IMR-90 (cell line): Measurements from ENCODE around the gene SH3RF3. TPM values are rescaled to one million over a fixed set of nuclear protein-coding genes. Genes with fewer than 3 reads are reported as not detected.
A peak's percentile ranks its signal among the peaks of the same experiment; 100 is the strongest.

ENCODE experiments used
- ATAC-seq: fragments of 200-7000 bp; cut with Tn5 transposase; 2 replicates; pipeline ENCODE4 v1.9.1; 2020; ENCODE audit warnings: low read depth, mild to moderate bottlenecking, moderate library complexity
- BruUV-seq: library from RNA; stranded (reverse); fragments of 400-500 nt; replicated peaks from 2 replicates; lab custom pipeline; 2021; lab: Mats Ljungman, UMichigan
- CTCF ChIA-PET: fragments of 300-600 bp; formaldehyde crosslinking; extraction: SDS; loops from one replicate; lab custom pipeline; 2021; ENCODE audit warnings: antibody characterized with exemption; lab: Yijun Ruan, JAX
- POLR2A ChIA-PET: fragments of 300-600 bp; sonication (Branson Sonifier 250); formaldehyde crosslinking; loops from one replicate; lab custom pipeline; 2022; ENCODE audit warnings: antibody characterized with exemption; ENCODE audit not compliant: unreplicated experiment; lab: Charles Lee
- DNase-seq: peaks from one replicate; pipeline ENCODE4 v3.0.0; 2013
- H2AFZ ChIP-seq: replicated peaks from 2 replicates; pipeline ENCODE3; 2013; ENCODE audit warnings: low read length, mild to moderate bottlenecking; ENCODE audit not compliant: poor library complexity
- H2AK5ac ChIP-seq: 2 replicates; pipeline ENCODE4 v1.6.1; 2013; ENCODE audit warnings: low read depth, low read length, inconsistent platforms
- H2AK9ac ChIP-seq: replicated peaks from 2 replicates; pipeline ENCODE3; 2013; ENCODE audit warnings: mild to moderate bottlenecking, low read depth, low read length, moderate library complexity; ENCODE audit not compliant: poor library complexity
- H2BK120ac ChIP-seq: 2 replicates; pipeline ENCODE4 v1.6.1; 2013; ENCODE audit warnings: low read depth, low read length, inconsistent platforms
- H2BK15ac ChIP-seq: 3 replicates; pipeline ENCODE4 v1.6.1; 2013; ENCODE audit warnings: low read depth, low read length, inconsistent platforms
- H2BK20ac ChIP-seq: 2 replicates; pipeline ENCODE4 v1.6.1; 2013; ENCODE audit warnings: low read depth, mild to moderate bottlenecking, inconsistent platforms, low read length, moderate library complexity
- H2BK5ac ChIP-seq: 2 replicates; pipeline ENCODE4 v1.6.1; 2013; ENCODE audit warnings: mild to moderate bottlenecking, low read depth, low read length, inconsistent platforms; ENCODE audit not compliant: poor library complexity, severe bottlenecking
- H3K14ac ChIP-seq: replicated peaks from 2 replicates; pipeline ENCODE4 v1.6.1; 2013; ENCODE audit warnings: low read depth, low read length, inconsistent platforms
- H3K18ac ChIP-seq: 2 replicates; pipeline ENCODE4 v1.6.1; 2013; ENCODE audit warnings: low read depth, low read length, control low read depth
- H3K23ac ChIP-seq: 2 replicates; pipeline ENCODE4 v1.6.1; 2013; ENCODE audit warnings: low read depth, low read length, inconsistent platforms
- H3K27ac ChIP-seq: 2 replicates; pipeline ENCODE4 v1.5.1; 2013; ENCODE audit warnings: mild to moderate bottlenecking, control low read depth, low read length; ENCODE audit not compliant: insufficient read depth
- H3K27me3 ChIP-seq: 2 replicates; pipeline ENCODE4 v1.6.1; 2013; ENCODE audit warnings: low read length; ENCODE audit not compliant: control insufficient read depth, insufficient read depth
- H3K36me3 ChIP-seq: 2 replicates; pipeline ENCODE4 v1.6.1; 2013; ENCODE audit warnings: low read length, mixed read lengths; ENCODE audit not compliant: control insufficient read depth, insufficient read depth
- H3K4ac ChIP-seq: 2 replicates; pipeline ENCODE4 v1.6.1; 2013; ENCODE audit warnings: low read depth, low read length, inconsistent platforms
- H3K4me1 ChIP-seq: 2 replicates; pipeline ENCODE4 v1.6.1; 2013; ENCODE audit warnings: low read length, mixed read lengths; ENCODE audit not compliant: control insufficient read depth, insufficient read depth
- H3K4me2 ChIP-seq: 2 replicates; pipeline ENCODE4 v1.6.1; 2013; ENCODE audit warnings: low read depth, mild to moderate bottlenecking, control low read depth, low read length, moderate library complexity
- H3K4me3 ChIP-seq: 2 replicates; pipeline ENCODE4 v1.5.1; 2013; ENCODE audit warnings: low read depth, mild to moderate bottlenecking, control low read depth, low read length, moderate library complexity; ENCODE audit not compliant: insufficient read depth
- H3K56ac ChIP-seq: 2 replicates; pipeline ENCODE4 v1.6.1; 2013; ENCODE audit warnings: low read length, inconsistent platforms; ENCODE audit not compliant: insufficient read depth; ENCODE audit errors: extremely low read depth
- H3K79me1 ChIP-seq, 2 experiments: 2 replicates each; pipeline ENCODE4 v1.6.1; 2013; ENCODE audit warnings: low read length in 2 of 2, inconsistent platforms in 1 of 2, low read depth in 1 of 2
- H3K9ac ChIP-seq: 2 replicates; pipeline ENCODE4 v1.6.1; 2013; ENCODE audit warnings: low read depth, low read length, control low read depth
- H3K9me1 ChIP-seq: 2 replicates; pipeline ENCODE4 v1.6.1; 2013; ENCODE audit warnings: low read length, inconsistent platforms; ENCODE audit not compliant: insufficient read depth
- H3K9me3 ChIP-seq: 2 replicates; pipeline ENCODE4 v1.6.1; 2013; ENCODE audit warnings: low read length; ENCODE audit not compliant: control insufficient read depth, insufficient read depth
- H4K20me1 ChIP-seq: 2 replicates; pipeline ENCODE4 v1.6.1; 2013; ENCODE audit warnings: low read length, inconsistent platforms; ENCODE audit not compliant: insufficient read depth
- H4K5ac ChIP-seq: 2 replicates; pipeline ENCODE4 v1.6.1; 2013; ENCODE audit warnings: mild to moderate bottlenecking, low read depth, low read length, control low read depth
- H4K8ac ChIP-seq, 2 experiments: 2 replicates each; pipeline ENCODE4 v1.6.1; 2013; ENCODE audit warnings: low read depth in 2 of 2, low read length in 2 of 2, control low read depth in 1 of 2, inconsistent platforms in 1 of 2
- H4K91ac ChIP-seq: 2 replicates; pipeline ENCODE4 v1.6.1; 2013; ENCODE audit warnings: low read depth, low read length, inconsistent platforms; ENCODE audit not compliant: insufficient read depth
- ELK1 ChIP-seq: fragments of 150-350 bp; IDR thresholded peaks from 2 replicates; pipeline ENCODE4 v1.6.1; 2016; ENCODE audit warnings: low read depth, mild to moderate bottlenecking, low read length, moderate library complexity, borderline replicate concordance
- MAFK ChIP-seq: IDR thresholded peaks from 2 replicates; pipeline ENCODE4 v1.6.1; 2012; ENCODE audit warnings: low read depth, low read length, improper control_type of control experiment
- RCOR1 ChIP-seq: IDR thresholded peaks from 2 replicates; pipeline ENCODE4 v1.6.1; 2012; ENCODE audit warnings: mild to moderate bottlenecking, low read length, improper control_type of control experiment; ENCODE audit not compliant: insufficient replicate concordance
- WGBS, 2 experiments: methylation state at CpG; one replicate each; pipeline versions ENCODE4 v1.1.5 to v1.1.7; 2013; ENCODE audit warnings: missing lambda C conversion rate in 2 of 2; ENCODE audit not compliant: insufficient read length in 1 of 2; ENCODE audit errors: extremely low coverage in 2 of 2; 5-methylcytosine and 5-hydroxymethylcytosine counted together
- dilution Hi-C: fragments of 300-500 bp; cut with HindIII; formaldehyde crosslinking; loops from one replicate; pipeline ENCODE4 v1.14.3; 2018; ENCODE audit warnings: low sequenced_read_pairs; ENCODE audit not compliant: unreplicated experiment
- in situ Hi-C: fragments of 300-500 bp; cut with MboI; formaldehyde crosslinking; loops from 3 replicates; pipeline ENCODE4 v1.14.3; 2019; ENCODE audit warnings: low sequenced_read_pairs, inconsistent platforms, mixed read lengths
- intact Hi-C: fragments of 100-400 bp; cut with micrococcal nuclease; formaldehyde crosslinking; loops from 2 replicates; pipeline ENCODE4 v1.10.0; 2022
- polyA plus RNA-seq, 3 experiments: library from polyadenylated mRNA; depleted of rRNA; stranded (reverse); fragments of >200 nt; gene quantifications; 2 replicates each; pipeline ENCODE4 v1.2.3, GENCODE V29; 2012; ENCODE audit warnings: low replicate concordance in 1 of 3
- total RNA-seq: library from RNA; depleted of rRNA; stranded (reverse); fragments of >200 nt; gene quantifications from 2 replicates; pipeline ENCODE4 v1.2.3, GENCODE V29; 2012

SH3RF3 gene
- total and polyA plus RNA-seq, 2 of the 4 experiments (the other 2 are of a cell fraction), result 3.4 to 5.3 TPM

- DNase-seq (no peak), ATAC-seq (no peak)
- no peak overlapping the region for H3K4me3 ChIP-seq
- no peak overlapping the region for H2BK15ac ChIP-seq
- TF ChIP-seq ELK1 (no peak), RCOR1 (no peak), MAFK (no peak)
- H2AK9ac ChIP-seq, result no peak overlapping the region
- H2AFZ ChIP-seq, result no peak overlapping the region
- no peak overlapping the region for H3K23ac ChIP-seq
- H4K5ac ChIP-seq, result no peak overlapping the region
- H2BK120ac ChIP-seq, result no peak overlapping the region
- H4K91ac ChIP-seq, result no peak overlapping the region
- peaks cover 86% of the 10 kb centered on the region for H4K20me1 ChIP-seq
- H2AK5ac ChIP-seq, result no peak overlapping the region
- BruUV-seq, result no TSS peak
- no peaks in the 10 kb centered on the region for H3K9me3 ChIP-seq
- no peak overlapping the region for H3K4ac ChIP-seq
- no CpG with 5 or more reads among the region's 6 CpGs for WGBS, 2 experiments
- H3K4me1 ChIP-seq, result peaks cover 8% of the 10 kb centered on the region
- H3K14ac ChIP-seq, result 0 out of 2 replicates have a peak overlapping the region, but pooled peaks have one; percentile 13
- ChIA-PET CTCF (no interaction called here), POLR2A (no interaction called here)
- no peak overlapping the region for H2BK5ac ChIP-seq
- dilution Hi-C loops (no loop called here), intact Hi-C loops (no loop called here), in situ Hi-C loops (no loop called here)
- H4K8ac ChIP-seq, result no peak overlapping the region
- no peak overlapping the region for H3K4me2 ChIP-seq
- H3K79me1 ChIP-seq, result peaks cover 65 to 98% of the 10 kb centered on the region in 2 experiments
- no peaks in the 10 kb centered on the region for H3K36me3 ChIP-seq
- H3K56ac ChIP-seq, result no peak overlapping the region
- no peak overlapping the region for H3K9ac ChIP-seq
- no peak overlapping the region for H3K18ac ChIP-seq
- no peaks in the 10 kb centered on the region for H3K27me3 ChIP-seq
- H3K9me1 ChIP-seq, result peaks cover 35% of the 10 kb centered on the region
- H3K27ac ChIP-seq, result no peak overlapping the region
- no peak overlapping the region for H2BK20ac ChIP-seq
Measured at GRCh38 chr2:109301746-109302145, 172.7 kb downstream of the SH3RF3 start.
